Transverse colon (tissue), 4 donors: Measurements from ENCODE around the gene COL20A1. TPM values are rescaled to one million over a fixed set of nuclear protein-coding genes. Genes with fewer than 3 reads are reported as not detected.
"Not testable (repeated sequence)": the region's sequence is repeated elsewhere in the genome, so short reads cannot be mapped to it uniquely, and the experiment has no call there.

Source experiments
- DNase-seq: peaks from one replicate; pipeline ENCODE4 v3.0.0-alpha.2; 2019
- H3K27ac ChIP-seq, 4 donors: fragments of 200-600 bp; sonication (generic); 2 replicates each; pipeline ENCODE4 v1.5.1; 2016 to 2018; ENCODE audit warnings: inconsistent platforms in 4 of 4
- H3K27me3 ChIP-seq: fragments of 200-600 bp; sonication (generic); 2 replicates; pipeline ENCODE4 v1.5.1; 2017; ENCODE audit warnings: inconsistent platforms
- H3K36me3 ChIP-seq, 4 donors: fragments of 200-600 bp; sonication (generic); 2 replicates each; pipeline ENCODE4 v1.5.1; 2017 to 2019; ENCODE audit warnings: inconsistent platforms in 4 of 4
- H3K4me1 ChIP-seq, 4 donors: fragments of 200-600 bp; sonication (generic); 2 replicates each; pipeline ENCODE4 v1.5.1; 2017 to 2020; ENCODE audit warnings: inconsistent platforms in 4 of 4
- H3K4me3 ChIP-seq, 4 donors: fragments of 200-600 bp; sonication (generic); 1 replicate in 1 of 4; 2 replicates in 3 of 4; pipeline versions ENCODE4 v1.5.1 to v1.6.1; 2017 to 2019; ENCODE audit warnings: inconsistent platforms in 4 of 4
- H3K9me3 ChIP-seq, 2 donors: fragments of 200-600 bp; sonication (generic); 2 replicates each; pipeline ENCODE4 v1.5.1; 2017 to 2019; ENCODE audit warnings: inconsistent platforms in 2 of 2
- CTCF ChIP-seq, 5 experiments: fragments of 200-600 bp in 3 of 5; fragments of 450-650 bp in 2 of 5; sonication (generic) in 3 of 5; IDR thresholded peaks; 1 replicate in 2 of 5; 2 replicates in 3 of 5; pipeline ENCODE4 v1.5.1; 2016 to 2017; ENCODE audit warnings: antibody characterized with exemption in 5 of 5, inconsistent platforms in 3 of 5, mild to moderate bottlenecking in 2 of 5, moderate library complexity in 1 of 5
- EP300 ChIP-seq: sonication (generic); formaldehyde crosslinking; IDR thresholded peaks from one replicate; pipeline ENCODE4 v1.6.1; 2017; ENCODE audit warnings: antibody characterized with exemption, low read depth
- POLR2A ChIP-seq: fragments of 450-650 bp; IDR thresholded peaks from one replicate; pipeline ENCODE4 v1.6.1; 2016; ENCODE audit warnings: antibody characterized with exemption, mild to moderate bottlenecking, moderate library complexity
- POLR2AphosphoS5 ChIP-seq, 3 donors: sonication (generic); formaldehyde crosslinking; IDR thresholded peaks; one replicate each; pipeline ENCODE4 v1.6.1; 2016; ENCODE audit warnings: antibody characterized with exemption in 3 of 3
- WGBS, 2 donors: methylation state at CpG; one replicate each; pipeline ENCODE4 v1.1.5; 2018; ENCODE audit warnings: low coverage in 1 of 2; 5-methylcytosine and 5-hydroxymethylcytosine counted together
- in situ Hi-C, 4 donors: fragments of 200-750 bp; cut with MboI; loops; one replicate each; pipeline versions ENCODE4 v1.15.0 to v1.15.1; 2017; ENCODE audit warnings: low sequenced_read_pairs in 3 of 4, low pct_ligation_motif_present in 1 of 4, low pct_unique_long_range_greater_than_20kb in 1 of 4
- intact Hi-C: fragments of 100-400 bp; cut with DNase I; formaldehyde crosslinking; loops from one replicate; pipeline ENCODE4 v1.15.1; 2023; ENCODE audit warnings: low total_unique reads
- total RNA-seq, 4 donors: library from RNA; depleted of rRNA; stranded (reverse); fragments of >200 nt; gene quantifications; one replicate each; pipeline ENCODE4 v1.1.0, GENCODE V29; 2016

Gene COL20A1
- total RNA-seq, 4 donors from 2014 or later = 43.8 TPM; not detected in 3

GRCh38 chr20:63337786-63338420, 44.9 kb downstream of the COL20A1 start:
- intact Hi-C loops = no loop called here
- no peak overlapping the region for H3K4me3 ChIP-seq
- no peaks in the 10 kb centered on the region for H3K4me1 ChIP-seq
- WGBS, 2 donors = 55 to 71% methylated on average over 4 to 12 of the region's 12 CpGs
- peaks cover 34% of the 10 kb centered on the region for H3K27me3 ChIP-seq
- H3K27ac ChIP-seq = no peak overlapping the region
- DNase-seq = no peak
- in situ Hi-C loops = no loop called here
- TF ChIP-seq CTCF (IDR thresholded peaks at IDR 0.05) = no peak
- TF ChIP-seq POLR2A = no peak
- TF ChIP-seq POLR2AphosphoS5 (IDR thresholded peaks at IDR 0.05) = no peak
- H3K9me3 ChIP-seq = no peaks in the 10 kb centered on the region
- H3K36me3 ChIP-seq = no peaks in the 10 kb centered on the region

- H3K4me3 ChIP-seq = not testable (repeated sequence)
Observed at GRCh38 chr20:63339154-63340094, 46.4 kb downstream of the COL20A1 start.

GRCh38 chr20:63340158-63340688, 47.2 kb downstream of the COL20A1 start:
- WGBS, 2 donors = 70 to 74% methylated on average over 10 of the region's 10 CpGs
- H3K9me3 ChIP-seq, H3K4me1 ChIP-seq, H3K27ac ChIP-seq, H3K4me3 ChIP-seq, intact Hi-C loops, in situ Hi-C loops, H3K36me3 ChIP-seq, DNase-seq: not testable (repeated sequence)
- H3K27me3 ChIP-seq = peaks cover 28% of the 10 kb centered on the region

More at GRCh38 chr20:63339154-63340094, 46.4 kb downstream of the COL20A1 start:
- H3K27ac ChIP-seq, H3K36me3 ChIP-seq, DNase-seq, H3K4me1 ChIP-seq, in situ Hi-C loops, H3K9me3 ChIP-seq, intact Hi-C loops: not testable (repeated sequence)
- H3K27me3 ChIP-seq = peaks cover 30% of the 10 kb centered on the region
- 65 to 73% methylated on average over 13 to 14 of the region's 14 CpGs for WGBS, 2 donors

- peaks cover 19% of the 10 kb centered on the region for H3K27me3 ChIP-seq
- no peaks in the 10 kb centered on the region for H3K9me3 ChIP-seq
- H3K4me3 ChIP-seq = no peak overlapping the region
- intact Hi-C loops (no loop called here), in situ Hi-C loops (no loop called here)
- DNase-seq = no peak
- TF ChIP-seq CTCF (IDR thresholded peaks at IDR 0.05) (no peak), POLR2A (no peak), EP300 (no peak), POLR2AphosphoS5 (IDR thresholded peaks at IDR 0.05) (no peak)
- 85 to 87% methylated on average over 6 to 59 of the region's 59 CpGs for WGBS, 2 donors
- no peaks in the 10 kb centered on the region for H3K36me3 ChIP-seq
- no peaks in the 10 kb centered on the region for H3K4me1 ChIP-seq
- H3K27ac ChIP-seq = no peak overlapping the region
Observed at GRCh38 chr20:63342561-63343459, 49.8 kb downstream of the COL20A1 start.
